Measurements from ENCODE around the gene KCNJ15. TPM values are rescaled to one million over a fixed set of nuclear protein-coding genes. Genes with fewer than 3 reads are reported as not detected.

The KCNJ15 gene
- total RNA-seq, 5 donors from 2014 or later (not counting 1 experiment from before 2014, with no cell fraction given), result 0.09 to 0.66 (median 0.43) TPM

DNA sequence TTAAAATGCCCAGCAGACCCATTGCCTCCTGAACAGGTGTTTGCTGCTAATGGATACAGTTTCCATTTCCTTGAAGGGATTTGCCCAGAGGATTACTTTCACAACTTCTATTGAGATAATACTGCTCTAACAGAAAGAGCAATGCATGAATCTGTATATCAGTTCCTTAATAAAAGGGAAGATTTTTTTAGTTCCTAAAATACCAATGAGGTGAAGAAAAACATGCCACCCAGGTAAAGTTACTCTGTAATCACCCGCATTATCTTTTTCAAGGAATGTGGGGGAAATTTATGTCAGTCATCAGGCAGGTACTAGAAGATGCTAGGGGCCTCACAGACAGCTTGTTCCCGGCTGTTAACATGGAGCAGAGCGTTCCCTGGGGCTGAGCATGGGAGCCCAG is 41.1 kb downstream of the KCNJ15 start:
- H3K4me1 ChIP-seq (ENCODE audit: control insufficient read depth in 1 of 2, extremely low read depth in 1 of 2, insufficient read depth in 2 of 2, low read length in 2 of 2), result peaks cover 36 to 53% of the 10 kb centered on the region in 2 experiments
- Mint-ChIP-seq H3K4me3 (peak overlapping the region in 1 of 3 donors; percentile 66), H3K27me3 (peaks cover 0 to 10% of the 10 kb centered on the region in 2 donors), H3K4me1 (peaks cover 62 to 66% (median 63%) of the 10 kb centered on the region in 3 donors), H3K9me3 (no peaks in the 10 kb centered on the region), H3K36me3 (no peaks in the 10 kb centered on the region), H3K27ac (peak overlapping the region in 1 of 2 donors; percentile 84)
- CTCF ChIA-PET, result no interaction called here
- H3K27ac ChIP-seq (ENCODE audit: low read length), result no peak overlapping the region
- no peak for ATAC-seq (replicated peaks in 1 of 4)
- H3K4me3 ChIP-seq (ENCODE audit: control insufficient read depth in 1 of 2, extremely low read depth in 1 of 2, low read length in 1 of 2), result no peak overlapping the region
- H3K36me3 ChIP-seq (ENCODE audit: control insufficient read depth in 2 of 2, extremely low read depth in 1 of 2, insufficient read depth in 1 of 2, low read length in 1 of 2), result no peaks in the 10 kb centered on the region
- peaks cover 0 to 4% of the 10 kb centered on the region in 2 experiments for H3K27me3 ChIP-seq (replicated peaks in 1 of 2; ENCODE audit: control insufficient read depth in 2 of 2, extremely low read depth in 1 of 2, insufficient read depth in 2 of 2, low read length in 1 of 2)
- DNase-seq, result no peak
- no CpG with 5 or more reads among the region's 3 CpGs for WGBS (ENCODE audit: insufficient coverage)
- no peaks in the 10 kb centered on the region for H3K9me3 ChIP-seq
- POLR2A ChIA-PET, result no interaction called here

DNA sequence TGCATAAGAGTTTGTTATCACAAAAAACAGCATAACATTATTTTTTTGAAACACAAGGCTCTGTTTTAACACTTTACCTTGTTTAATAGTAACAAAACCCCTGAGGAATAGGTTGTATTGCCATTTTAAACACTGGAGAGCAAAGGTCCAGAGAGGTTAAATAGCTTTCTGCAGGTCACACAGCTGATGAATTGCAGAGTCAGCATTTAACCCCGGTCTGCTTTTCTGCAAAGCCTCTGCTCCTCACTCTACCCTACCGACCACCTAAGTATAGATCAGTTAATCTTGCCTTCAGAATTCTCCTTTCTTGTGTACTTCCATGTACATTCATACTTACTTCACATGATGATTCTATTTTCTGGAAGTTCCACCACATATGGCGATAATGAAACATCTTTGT is 42.0 kb downstream of the KCNJ15 start:
- no peak overlapping the region for H3K27ac ChIP-seq (ENCODE audit: low read length)
- Mint-ChIP-seq H3K4me3 (no peak overlapping the region), H3K27ac (no peak overlapping the region), H3K27me3 (peaks cover 0 to 10% of the 10 kb centered on the region in 2 donors), H3K4me1 (peaks cover 57 to 58% (median 57%) of the 10 kb centered on the region in 3 donors), H3K36me3 (no peaks in the 10 kb centered on the region), H3K9me3 (no peaks in the 10 kb centered on the region)
- ATAC-seq (replicated peaks in 1 of 4) (no peak), DNase-seq (no peak)
- no peaks in the 10 kb centered on the region for H3K9me3 ChIP-seq
- H3K4me1 ChIP-seq (ENCODE audit: control insufficient read depth in 1 of 2, extremely low read depth in 1 of 2, insufficient read depth in 2 of 2, low read length in 2 of 2), result peaks cover 29 to 47% of the 10 kb centered on the region in 2 experiments
- WGBS (ENCODE audit: insufficient coverage), result 90% methylated on average over 3 of the region's 3 CpGs
- H3K4me3 ChIP-seq (ENCODE audit: control insufficient read depth in 1 of 2, extremely low read depth in 1 of 2, low read length in 1 of 2), result no peak overlapping the region
- H3K27me3 ChIP-seq (replicated peaks in 1 of 2; ENCODE audit: control insufficient read depth in 2 of 2, extremely low read depth in 1 of 2, insufficient read depth in 2 of 2, low read length in 1 of 2), result peaks cover 0 to 4% of the 10 kb centered on the region in 2 experiments
- POLR2A ChIA-PET, result no interaction called here
- CTCF ChIA-PET, result no interaction called here
- H3K36me3 ChIP-seq (ENCODE audit: control insufficient read depth in 2 of 2, extremely low read depth in 1 of 2, insufficient read depth in 1 of 2, low read length in 1 of 2), result no peaks in the 10 kb centered on the region

DNA sequence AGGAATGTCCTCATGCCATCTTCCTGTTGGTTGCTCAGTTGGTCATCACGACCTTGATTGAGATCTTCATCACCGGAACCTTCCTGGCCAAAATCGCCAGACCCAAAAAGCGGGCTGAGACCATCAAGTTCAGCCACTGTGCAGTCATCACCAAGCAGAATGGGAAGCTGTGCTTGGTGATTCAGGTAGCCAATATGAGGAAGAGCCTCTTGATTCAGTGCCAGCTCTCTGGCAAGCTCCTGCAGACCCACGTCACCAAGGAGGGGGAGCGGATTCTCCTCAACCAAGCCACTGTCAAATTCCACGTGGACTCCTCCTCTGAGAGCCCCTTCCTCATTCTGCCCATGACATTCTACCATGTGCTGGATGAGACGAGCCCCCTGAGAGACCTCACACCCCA is 42.9 kb downstream of the KCNJ15 start:
- ChIA-PET POLR2A (interaction anchor here in 1 of 2 donors (0.6 kb wide), 1 partner anchor 18 kb away, joined by 6 read pairs; no protein-coding TSS in a partner anchor), CTCF (no interaction called here)
- Histone ChIP-seq H3K4me1 (ENCODE audit: control insufficient read depth in 1 of 2, extremely low read depth in 1 of 2, insufficient read depth in 2 of 2, low read length in 2 of 2) (peaks cover 24 to 39% of the 10 kb centered on the region in 2 experiments), H3K4me3 (ENCODE audit: control insufficient read depth in 1 of 2, extremely low read depth in 1 of 2, low read length in 1 of 2) (no peak overlapping the region), H3K27me3 (replicated peaks in 1 of 2; ENCODE audit: control insufficient read depth in 2 of 2, extremely low read depth in 1 of 2, insufficient read depth in 2 of 2, low read length in 1 of 2) (peaks cover 0 to 4% of the 10 kb centered on the region in 2 experiments), H3K27ac (ENCODE audit: low read length) (no peak overlapping the region), H3K9me3 (no peaks in the 10 kb centered on the region), H3K36me3 (ENCODE audit: control insufficient read depth in 2 of 2, extremely low read depth in 1 of 2, insufficient read depth in 1 of 2, low read length in 1 of 2) (no peaks in the 10 kb centered on the region)
- Mint-ChIP-seq H3K9me3 (no peaks in the 10 kb centered on the region), H3K36me3 (no peaks in the 10 kb centered on the region), H3K27me3 (peaks cover 0 to 10% of the 10 kb centered on the region in 2 donors), H3K4me1 (peaks cover 48 to 49% (median 48%) of the 10 kb centered on the region in 3 donors), H3K27ac (peak overlapping the region; percentile 84), H3K4me3 (peak overlapping the region in 2 of 3 donors; percentile 9 to 74)
- no peak for DNase-seq
- 92% methylated on average over 4 of the region's 8 CpGs for WGBS (ENCODE audit: insufficient coverage)
- ATAC-seq (replicated peaks in 1 of 4), result no peak

DNA sequence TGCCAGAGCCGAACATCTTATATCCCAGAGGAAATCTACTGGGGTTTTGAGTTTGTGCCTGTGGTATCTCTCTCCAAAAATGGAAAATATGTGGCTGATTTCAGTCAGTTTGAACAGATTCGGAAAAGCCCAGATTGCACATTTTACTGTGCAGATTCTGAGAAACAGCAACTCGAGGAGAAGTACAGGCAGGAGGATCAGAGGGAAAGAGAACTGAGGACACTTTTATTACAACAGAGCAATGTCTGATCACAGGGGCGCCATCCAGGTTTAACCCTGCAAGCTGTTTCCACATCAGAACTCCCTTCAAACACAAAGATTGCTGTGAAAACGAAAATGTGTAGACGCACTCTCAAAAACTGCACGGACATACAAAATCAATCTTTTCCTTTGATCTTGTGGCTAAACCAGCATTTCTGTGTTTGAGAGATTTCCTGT is 43.4 kb downstream of the KCNJ15 start:
- Mint-ChIP-seq H3K27me3 (peaks cover 0 to 10% of the 10 kb centered on the region in 2 donors), H3K4me3 (peak overlapping the region; percentile 34 to 74 (median 50)), H3K27ac (peak overlapping the region; percentile 84), H3K36me3 (no peaks in the 10 kb centered on the region), H3K4me1 (peaks cover 46 to 48% (median 47%) of the 10 kb centered on the region in 3 donors), H3K9me3 (no peaks in the 10 kb centered on the region)
- WGBS (ENCODE audit: insufficient coverage), result 29% methylated on average over 2 of the region's 7 CpGs
- H3K4me1 ChIP-seq (ENCODE audit: control insufficient read depth in 1 of 2, extremely low read depth in 1 of 2, insufficient read depth in 2 of 2, low read length in 2 of 2), result peaks cover 24 to 35% of the 10 kb centered on the region in 2 experiments
- H3K36me3 ChIP-seq (ENCODE audit: control insufficient read depth in 2 of 2, extremely low read depth in 1 of 2, insufficient read depth in 1 of 2, low read length in 1 of 2), result no peaks in the 10 kb centered on the region
- POLR2A ChIA-PET, result interaction anchor here in 1 of 2 donors (0.6 kb wide), 1 partner anchor 17 kb away, joined by 6 read pairs; no protein-coding TSS in a partner anchor
- DNase-seq (peak in 2 of 35 experiments; percentile 6 to 29), ATAC-seq (replicated peaks in 1 of 4) (peak in 3 of 4 experiments; percentile 26 to 61 (median 36))
- peak overlapping the region; percentile 0 for H3K27ac ChIP-seq (ENCODE audit: low read length)
- H3K9me3 ChIP-seq, result no peaks in the 10 kb centered on the region
- H3K27me3 ChIP-seq (replicated peaks in 1 of 2; ENCODE audit: control insufficient read depth in 2 of 2, extremely low read depth in 1 of 2, insufficient read depth in 2 of 2, low read length in 1 of 2), result peaks cover 0 to 4% of the 10 kb centered on the region in 2 experiments
- H3K4me3 ChIP-seq (ENCODE audit: control insufficient read depth in 1 of 2, extremely low read depth in 1 of 2, low read length in 1 of 2), result peak overlapping the region in 1 of 2 donors; percentile 25
- CTCF ChIA-PET, result no interaction called here

DNA sequence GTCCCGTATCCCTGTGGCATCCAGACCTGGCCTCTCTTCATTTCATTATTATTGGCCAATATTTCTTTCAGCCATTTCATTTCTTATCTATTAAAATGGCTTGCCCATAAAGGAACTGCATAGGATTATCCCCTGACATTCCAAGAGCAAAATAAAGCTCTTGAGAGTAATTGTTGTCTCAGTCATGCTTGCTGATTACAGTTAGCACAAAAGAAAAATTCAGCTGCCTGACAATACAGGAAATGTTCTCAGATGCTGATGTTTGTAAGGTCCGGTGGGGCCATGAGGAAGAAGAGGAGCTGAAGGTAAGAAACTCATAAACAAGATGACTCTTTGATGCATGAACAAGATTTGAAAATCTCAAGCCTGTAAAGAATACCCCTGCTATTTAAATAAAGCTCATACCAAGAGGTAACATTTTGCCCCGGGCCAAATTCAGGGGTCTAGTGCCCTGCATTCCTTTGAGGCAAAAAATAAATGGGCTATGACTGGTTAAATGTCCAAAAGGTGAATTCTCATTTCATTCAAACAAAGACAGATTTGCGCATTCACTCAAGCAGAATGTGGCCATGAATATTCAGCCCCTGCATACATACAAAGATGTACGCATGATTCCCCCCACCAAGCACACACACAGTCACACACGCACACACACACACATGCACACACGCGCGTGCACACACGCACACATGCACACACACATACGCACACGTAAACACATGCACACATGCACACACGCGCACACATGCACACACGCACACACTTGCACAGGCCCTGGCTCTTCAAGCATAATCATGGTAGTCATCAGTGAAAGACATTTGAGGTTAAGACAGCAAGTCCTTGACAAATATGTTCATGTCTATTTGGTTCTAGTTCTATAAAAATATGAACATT is 44.8 kb downstream of the KCNJ15 start:
- Histone ChIP-seq H3K4me1 (ENCODE audit: control insufficient read depth in 1 of 2, extremely low read depth in 1 of 2, insufficient read depth in 2 of 2, low read length in 2 of 2) (peaks cover 24 to 29% of the 10 kb centered on the region in 2 experiments), H3K36me3 (ENCODE audit: control insufficient read depth in 2 of 2, extremely low read depth in 1 of 2, insufficient read depth in 1 of 2, low read length in 1 of 2) (no peaks in the 10 kb centered on the region), H3K27me3 (replicated peaks in 1 of 2; ENCODE audit: control insufficient read depth in 2 of 2, extremely low read depth in 1 of 2, insufficient read depth in 2 of 2, low read length in 1 of 2) (peaks cover 0 to 4% of the 10 kb centered on the region in 2 experiments), H3K9me3 (no peaks in the 10 kb centered on the region), H3K27ac (ENCODE audit: low read length) (no peak overlapping the region), H3K4me3 (ENCODE audit: control insufficient read depth in 1 of 2, extremely low read depth in 1 of 2, low read length in 1 of 2) (no peak overlapping the region)
- Mint-ChIP-seq H3K9me3 (no peaks in the 10 kb centered on the region), H3K27ac (no peak overlapping the region), H3K36me3 (no peaks in the 10 kb centered on the region), H3K27me3 (peaks cover 0 to 9% of the 10 kb centered on the region in 2 donors), H3K4me3 (peak overlapping the region in 1 of 3 donors; percentile 74), H3K4me1 (peaks cover 43 to 44% (median 44%) of the 10 kb centered on the region in 3 donors)
- POLR2A ChIA-PET, result no interaction called here
- CTCF ChIA-PET, result no interaction called here
- ATAC-seq (replicated peaks in 1 of 4) (no peak), DNase-seq (no peak)
- 95% methylated on average over 5 of the region's 15 CpGs for WGBS (ENCODE audit: insufficient coverage)

DNA sequence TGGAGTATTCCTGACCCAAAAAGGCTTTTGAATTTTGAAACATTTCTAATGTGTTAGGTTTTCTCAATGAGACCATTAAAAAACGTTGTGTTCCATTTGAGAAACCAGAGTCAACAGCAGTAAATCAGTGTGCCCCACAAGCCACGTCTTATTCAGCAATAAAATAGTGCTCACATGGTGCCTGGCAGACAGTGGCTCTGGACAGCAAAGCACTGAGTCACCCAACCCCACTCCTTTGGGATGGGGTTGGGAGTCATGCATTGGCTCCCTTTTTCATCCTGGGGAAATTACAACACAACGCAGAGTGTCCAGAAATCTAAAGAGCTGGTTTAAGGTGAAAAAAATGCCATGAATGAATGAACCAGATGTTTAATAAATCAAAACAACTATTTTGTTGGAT is 46.5 kb downstream of the KCNJ15 start:
- H3K4me1 Mint-ChIP-seq, result peaks cover 40 to 45% (median 41%) of the 10 kb centered on the region in 3 donors
- POLR2A ChIA-PET, result no interaction called here
- CTCF ChIA-PET, result interaction anchor here in 1 of 2 donors (1.1 to 1.8 kb wide), 2 partner anchors 9 to 58 kb away, joined by 4 to 5 read pairs; no protein-coding TSS in a partner anchor

More for the DNA sequence above, 46.5 kb downstream of the KCNJ15 start:
- no peak overlapping the region for H3K4me3 Mint-ChIP-seq
- no peak overlapping the region for H3K27ac Mint-ChIP-seq
- Histone ChIP-seq H3K27ac (ENCODE audit: low read length) (no peak overlapping the region), H3K27me3 (replicated peaks in 1 of 2; ENCODE audit: control insufficient read depth in 2 of 2, extremely low read depth in 1 of 2, insufficient read depth in 2 of 2, low read length in 1 of 2) (peaks cover 0 to 4% of the 10 kb centered on the region in 2 experiments), H3K4me1 (ENCODE audit: control insufficient read depth in 1 of 2, extremely low read depth in 1 of 2, insufficient read depth in 2 of 2, low read length in 2 of 2) (peaks cover 16 to 25% of the 10 kb centered on the region in 2 experiments), H3K36me3 (ENCODE audit: control insufficient read depth in 2 of 2, extremely low read depth in 1 of 2, insufficient read depth in 1 of 2, low read length in 1 of 2) (no peaks in the 10 kb centered on the region), H3K9me3 (no peaks in the 10 kb centered on the region), H3K4me3 (ENCODE audit: control insufficient read depth in 1 of 2, extremely low read depth in 1 of 2, low read length in 1 of 2) (no peak overlapping the region)
- ATAC-seq (replicated peaks in 1 of 4) (no peak), DNase-seq (no peak)
- peaks cover 0 to 7% of the 10 kb centered on the region in 2 donors for H3K27me3 Mint-ChIP-seq
- H3K9me3 Mint-ChIP-seq, result no peaks in the 10 kb centered on the region
- no peaks in the 10 kb centered on the region for H3K36me3 Mint-ChIP-seq
- WGBS (ENCODE audit: insufficient coverage), result 60% methylated on average over 1 of the region's 3 CpGs
